ENCODE data around the gene CHMP1B. TPM values are rescaled to one million over a fixed set of nuclear protein-coding genes. Genes with fewer than 3 reads are reported as not detected.

Gene CHMP1B
- total RNA-seq, 1 donor from 2014 or later = 140 TPM

GRCh38 chr18:11823545-11823944 is 27.7 kb upstream of the CHMP1B start:
- peaks cover 1% of the 10 kb centered on the region for H3K36me3 ChIP-seq (ENCODE audit: control insufficient read depth, insufficient read depth, low read length)
- no peak for TF ChIP-seq CTCF (IDR thresholded peaks at IDR 0.05; ENCODE audit: insufficient read depth, low read length, severe bottlenecking)
- no peaks in the 10 kb centered on the region for H3K27me3 ChIP-seq (ENCODE audit: control insufficient read depth, insufficient read depth, low read length)
- no peak overlapping the region for H3K4me3 ChIP-seq (ENCODE audit: low read depth, low read length)
- DNase-seq (ENCODE audit: low read depth) = no peak
- no peak for FAIRE-seq

- TF ChIP-seq CTCF (IDR thresholded peaks at IDR 0.05; ENCODE audit: insufficient read depth, low read length, severe bottlenecking) = no peak
- no peak for DNase-seq (ENCODE audit: low read depth)
- FAIRE-seq = no peak
- no peaks in the 10 kb centered on the region for H3K27me3 ChIP-seq (ENCODE audit: control insufficient read depth, insufficient read depth, low read length)
- peaks cover 1% of the 10 kb centered on the region for H3K36me3 ChIP-seq (ENCODE audit: control insufficient read depth, insufficient read depth, low read length)
- no peak overlapping the region for H3K4me3 ChIP-seq (ENCODE audit: low read depth, low read length)
These were observed 24.4 kb upstream of the CHMP1B start for GRCh38 chr18:11826836-11827235.

GRCh38 chr18:11828786-11829432 is 22.3 kb upstream of the CHMP1B start:
- no peak for TF ChIP-seq CTCF (IDR thresholded peaks at IDR 0.05; ENCODE audit: insufficient read depth, low read length, severe bottlenecking)
- DNase-seq (ENCODE audit: low read depth) = no peak
- H3K27me3 ChIP-seq (ENCODE audit: control insufficient read depth, insufficient read depth, low read length) = no peaks in the 10 kb centered on the region
- no peak for FAIRE-seq
- H3K36me3 ChIP-seq (ENCODE audit: control insufficient read depth, insufficient read depth, low read length) = peaks cover 1% of the 10 kb centered on the region
- H3K4me3 ChIP-seq (ENCODE audit: low read depth, low read length) = no peak overlapping the region

- no peak overlapping the region for H3K4me3 ChIP-seq (ENCODE audit: low read depth, low read length)
- no peak for TF ChIP-seq CTCF (IDR thresholded peaks at IDR 0.05; ENCODE audit: insufficient read depth, low read length, severe bottlenecking)
- no peak for FAIRE-seq
- H3K27me3 ChIP-seq (ENCODE audit: control insufficient read depth, insufficient read depth, low read length) = no peaks in the 10 kb centered on the region
- H3K36me3 ChIP-seq (ENCODE audit: control insufficient read depth, insufficient read depth, low read length) = peaks cover 1% of the 10 kb centered on the region
- no peak for DNase-seq (ENCODE audit: low read depth)
These were observed 20.6 kb upstream of the CHMP1B start for GRCh38 chr18:11830585-11830984.

- Histone ChIP-seq H3K36me3 (ENCODE audit: control insufficient read depth, insufficient read depth, low read length) (no peaks in the 10 kb centered on the region), H3K4me3 (ENCODE audit: low read depth, low read length) (no peak overlapping the region), H3K27me3 (ENCODE audit: control insufficient read depth, insufficient read depth, low read length) (no peaks in the 10 kb centered on the region)
- DNase-seq (ENCODE audit: low read depth) (no peak), FAIRE-seq (no peak)
- no peak for TF ChIP-seq CTCF (IDR thresholded peaks at IDR 0.05; ENCODE audit: insufficient read depth, low read length, severe bottlenecking)
These were observed 19.3 kb upstream of the CHMP1B start for GRCh38 chr18:11831921-11832320.

- TF ChIP-seq CTCF (IDR thresholded peaks at IDR 0.05; ENCODE audit: insufficient read depth, low read length, severe bottlenecking) = no peak
- no peak overlapping the region for H3K4me3 ChIP-seq (ENCODE audit: low read depth, low read length)
- no peak for FAIRE-seq
- no peaks in the 10 kb centered on the region for H3K27me3 ChIP-seq (ENCODE audit: control insufficient read depth, insufficient read depth, low read length)
- no peak for DNase-seq (ENCODE audit: low read depth)
- H3K36me3 ChIP-seq (ENCODE audit: control insufficient read depth, insufficient read depth, low read length) = no peaks in the 10 kb centered on the region
These were observed 16.4 kb upstream of the CHMP1B start for GRCh38 chr18:11834772-11835171.

Measured in bronchial epithelial cell (primary cell).